ENCODE data around the gene GLS.

- TF ChIP-seq, protein P1, sequence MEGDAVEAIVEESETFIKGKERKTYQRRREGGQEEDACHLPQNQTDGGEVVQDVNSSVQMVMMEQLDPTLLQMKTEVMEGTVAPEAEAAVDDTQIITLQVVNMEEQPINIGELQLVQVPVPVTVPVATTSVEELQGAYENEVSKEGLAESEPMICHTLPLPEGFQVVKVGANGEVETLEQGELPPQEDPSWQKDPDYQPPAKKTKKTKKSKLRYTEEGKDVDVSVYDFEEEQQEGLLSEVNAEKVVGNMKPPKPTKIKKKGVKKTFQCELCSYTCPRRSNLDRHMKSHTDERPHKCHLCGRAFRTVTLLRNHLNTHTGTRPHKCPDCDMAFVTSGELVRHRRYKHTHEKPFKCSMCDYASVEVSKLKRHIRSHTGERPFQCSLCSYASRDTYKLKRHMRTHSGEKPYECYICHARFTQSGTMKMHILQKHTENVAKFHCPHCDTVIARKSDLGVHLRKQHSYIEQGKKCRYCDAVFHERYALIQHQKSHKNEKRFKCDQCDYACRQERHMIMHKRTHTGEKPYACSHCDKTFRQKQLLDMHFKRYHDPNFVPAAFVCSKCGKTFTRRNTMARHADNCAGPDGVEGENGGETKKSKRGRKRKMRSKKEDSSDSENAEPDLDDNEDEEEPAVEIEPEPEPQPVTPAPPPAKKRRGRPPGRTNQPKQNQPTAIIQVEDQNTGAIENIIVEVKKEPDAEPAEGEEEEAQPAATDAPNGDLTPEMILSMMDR (IDR thresholded peaks at IDR 0.05 in 4 of 5, conservative IDR thresholded peaks at IDR 0.05 in 1 of 5), result no peak
- no peak for TF ChIP-seq POLR2A (IDR thresholded peaks at IDR 0.05)
Observed at GRCh38 chr2:190943706-190944105, 63.1 kb downstream of the GLS start.

Measured in gastrocnemius medialis (tissue), 4 donors.